Neuronal stem cell (in vitro differentiated cells): ENCODE results near the gene TRAPPC3L.

Experiments
- DNase-seq: peaks from one replicate; pipeline ENCODE4 v3.0.0-alpha.2; 2013; ENCODE audit warnings: low spot score
- H2AFZ ChIP-seq: one replicate; pipeline ENCODE4 v1.6.1; 2013; ENCODE audit warnings: mild to moderate bottlenecking, low read length, inconsistent platforms
- H2AK5ac ChIP-seq: 2 replicates; pipeline ENCODE4 v1.6.1; 2013; ENCODE audit warnings: low read depth, mild to moderate bottlenecking, inconsistent platforms, low read length, moderate library complexity, mixed read lengths
- H2BK120ac ChIP-seq: 2 replicates; pipeline ENCODE4 v1.6.1; 2013; ENCODE audit warnings: low read depth, mild to moderate bottlenecking, inconsistent platforms, low read length, moderate library complexity, mixed read lengths
- H2BK12ac ChIP-seq: one replicate; pipeline ENCODE4 v1.6.1; 2013; ENCODE audit warnings: low read length, inconsistent platforms
- H2BK15ac ChIP-seq: 2 replicates; pipeline ENCODE4 v1.6.1; 2013; ENCODE audit warnings: mild to moderate bottlenecking, low read length, inconsistent platforms, mixed read lengths
- H2BK5ac ChIP-seq: one replicate; pipeline ENCODE4 v1.6.1; 2013; ENCODE audit warnings: inconsistent platforms, mild to moderate bottlenecking, low read length, moderate library complexity
- H3K14ac ChIP-seq: one replicate; pipeline ENCODE4 v1.6.1; 2013; ENCODE audit warnings: low read length, inconsistent platforms
- H3K18ac ChIP-seq: 2 replicates; pipeline ENCODE4 v1.6.1; 2013; ENCODE audit warnings: low read length, inconsistent platforms
- H3K23ac ChIP-seq: 2 replicates; pipeline ENCODE4 v1.6.1; 2013; ENCODE audit warnings: low read depth, mild to moderate bottlenecking, mixed read lengths, low read length, inconsistent platforms; ENCODE audit not compliant: poor library complexity
- H3K27ac ChIP-seq: replicated peaks from 3 replicates; pipeline ENCODE4 v1.5.1; 2013; ENCODE audit warnings: low read length, inconsistent platforms
- H3K27me3 ChIP-seq, 3 experiments: 2 replicates each; pipeline ENCODE4 v1.6.1; 2013; ENCODE audit warnings: low read length in 3 of 3, mild to moderate bottlenecking in 2 of 3, inconsistent platforms in 1 of 3, low read depth in 1 of 3, mixed read lengths in 1 of 3, moderate library complexity in 1 of 3; ENCODE audit not compliant: control insufficient read depth in 3 of 3, insufficient read depth in 3 of 3
- H3K36me3 ChIP-seq, 2 donors: replicated peaks in 1 of 2; 2 replicates each; pipeline ENCODE4 v1.6.1; 2013; ENCODE audit warnings: low read length in 2 of 2; ENCODE audit not compliant: control insufficient read depth in 2 of 2, insufficient read depth in 2 of 2
- H3K4ac ChIP-seq: 2 replicates; pipeline ENCODE4 v1.6.1; 2013; ENCODE audit warnings: inconsistent platforms, mild to moderate bottlenecking, low read length, moderate library complexity
- H3K4me1 ChIP-seq, 2 donors: 1 replicate in 1 of 2; 2 replicates in 1 of 2; pipeline ENCODE4 v1.6.1; 2013; ENCODE audit warnings: low read length in 2 of 2, low read depth in 1 of 2; ENCODE audit not compliant: control insufficient read depth in 2 of 2, insufficient read depth in 1 of 2
- H3K4me2 ChIP-seq: one replicate; pipeline ENCODE4 v1.6.1; 2013; ENCODE audit warnings: mild to moderate bottlenecking, low read length, inconsistent platforms; ENCODE audit not compliant: insufficient read depth, poor library complexity, severe bottlenecking
- H3K4me3 ChIP-seq, 2 donors: 2 replicates each; pipeline ENCODE4 v1.5.1; 2013; ENCODE audit warnings: low read length in 2 of 2, mild to moderate bottlenecking in 2 of 2, inconsistent platforms in 1 of 2, moderate library complexity in 1 of 2
- H3K79me1 ChIP-seq: one replicate; pipeline ENCODE4 v1.6.1; 2013; ENCODE audit warnings: low read depth, mild to moderate bottlenecking, inconsistent platforms, low read length, moderate library complexity
- H3K9ac ChIP-seq: one replicate; pipeline ENCODE4 v1.6.1; 2013; ENCODE audit warnings: mild to moderate bottlenecking, low read depth, low read length, inconsistent platforms; ENCODE audit not compliant: poor library complexity
- H3K9me3 ChIP-seq, 2 donors: replicated peaks in 1 of 2; 2 replicates each; pipeline versions ENCODE3 to v1.6.1; 2013; ENCODE audit warnings: low read length in 2 of 2, mild to moderate bottlenecking in 2 of 2, inconsistent platforms in 1 of 2, low read depth in 1 of 2, mixed read lengths in 1 of 2, moderate library complexity in 1 of 2; ENCODE audit not compliant: control insufficient read depth in 2 of 2, insufficient read depth in 1 of 2
- H4K8ac ChIP-seq: one replicate; pipeline ENCODE4 v1.6.1; 2013; ENCODE audit warnings: low read depth, mild to moderate bottlenecking, inconsistent platforms, low read length, moderate library complexity
- H4K91ac ChIP-seq: one replicate; pipeline ENCODE4 v1.6.1; 2013; ENCODE audit warnings: low read length, low read depth, mild to moderate bottlenecking, inconsistent platforms; ENCODE audit not compliant: poor library complexity
- WGBS, 2 donors: extraction: QIAGEN DNeasy Blood & Tissue Kit; methylation state at CpG; one replicate each; pipeline ENCODE4 v1.1.7; 2013; ENCODE audit warnings: missing lambda C conversion rate in 2 of 2, mixed read lengths in 1 of 2; ENCODE audit not compliant: insufficient read length in 2 of 2, insufficient replicate concordance in 1 of 2; ENCODE audit errors: extremely low coverage in 2 of 2; 5-methylcytosine and 5-hydroxymethylcytosine counted together

TRAPPC3L gene

DNA sequence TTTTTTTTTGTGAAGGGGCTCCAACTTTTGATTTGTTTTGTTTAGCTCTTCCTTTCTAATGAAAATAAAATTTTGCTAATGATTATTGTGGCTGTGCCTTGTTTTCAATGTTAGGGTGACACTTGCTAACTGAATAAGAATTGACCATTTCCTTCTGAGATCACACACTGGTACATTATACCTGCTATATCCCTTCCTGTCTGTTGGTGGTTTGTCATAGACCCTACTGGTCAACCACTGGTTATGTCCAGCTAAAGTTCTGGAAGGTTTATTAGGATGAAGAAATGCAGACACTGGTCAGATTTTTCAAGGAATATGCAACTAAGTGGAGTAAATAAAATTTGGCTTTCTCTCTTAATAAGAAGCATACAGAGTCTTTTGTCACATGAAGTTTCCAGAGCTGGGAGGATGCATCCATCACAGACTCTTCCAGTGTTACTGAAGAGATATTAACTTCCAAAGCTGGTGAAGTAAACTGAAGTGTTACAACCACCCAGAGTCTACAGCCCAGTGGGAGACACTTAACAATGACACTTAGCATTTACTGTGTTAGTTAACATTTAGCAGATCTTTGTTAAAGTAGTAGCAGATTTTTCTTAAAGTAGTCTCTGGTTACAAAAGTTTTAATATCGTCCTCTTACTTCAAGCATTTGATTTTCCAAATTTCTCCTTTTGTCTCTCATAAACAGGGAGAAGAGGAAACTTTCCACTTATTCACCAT is 53.7 kb downstream of the TRAPPC3L start:
- WGBS, 2 donors: no CpG with 5 or more reads among the region's 1 CpG
- H3K27ac ChIP-seq: no peak overlapping the region
- H3K36me3 ChIP-seq: no peaks in the 10 kb centered on the region

DNA sequence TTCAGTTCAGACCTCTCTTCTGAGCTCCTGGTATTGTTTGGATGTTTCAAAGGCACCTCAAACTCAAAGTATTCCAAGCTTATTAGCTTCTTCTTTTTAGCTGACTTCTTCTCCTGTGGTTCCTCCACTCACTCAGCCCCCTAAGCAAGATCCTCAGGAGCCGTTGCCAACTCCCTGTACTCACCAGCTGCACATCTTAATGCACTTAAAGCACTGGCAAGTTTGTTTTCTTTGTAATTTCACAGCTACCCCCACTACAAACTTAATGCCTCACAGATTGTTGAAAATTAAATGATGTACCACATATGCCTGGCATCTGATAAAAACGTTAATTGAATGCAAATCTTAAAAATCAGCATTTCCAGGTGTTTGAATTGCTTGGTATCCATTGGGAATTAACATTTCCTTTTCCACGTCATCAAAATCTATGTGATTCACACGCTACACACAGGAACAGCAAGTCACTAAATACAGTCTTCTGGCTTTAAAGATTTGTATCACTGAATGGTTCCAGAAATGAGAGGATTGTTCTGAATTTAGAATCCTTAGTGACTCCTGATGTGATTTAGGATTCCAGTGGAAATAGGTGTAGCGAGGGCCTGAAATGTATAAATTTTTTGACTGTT is 59.8 kb downstream of the TRAPPC3L start:
- Histone ChIP-seq H3K4me1 (peaks cover 1 to 2% of the 10 kb centered on the region in 2 donors), H3K18ac (no peak overlapping the region), H2BK15ac (no peak overlapping the region), H3K36me3 (no peaks in the 10 kb centered on the region), H3K9me3 (no peaks in the 10 kb centered on the region), H3K9ac (no peak overlapping the region), H2BK5ac (no peak overlapping the region), H3K79me1 (no peaks in the 10 kb centered on the region), H2AFZ (no peak overlapping the region), H2BK12ac (no peak overlapping the region), H2BK120ac (no peak overlapping the region), H2AK5ac (no peak overlapping the region), H3K4me2 (no peak overlapping the region), H3K27ac (no peak overlapping the region), H4K91ac (no peak overlapping the region), H3K23ac (no peak overlapping the region), H3K14ac (no peak overlapping the region), H3K4me3 (no peak overlapping the region), H4K8ac (no peak overlapping the region), H3K4ac (no peak overlapping the region), H3K27me3 (no peaks in the 10 kb centered on the region)
- no peak for DNase-seq
- no CpG with 5 or more reads among the region's 5 CpGs for WGBS, 2 donors

More for the DNA sequence above, 53.7 kb downstream of the TRAPPC3L start:
- no peak for DNase-seq
- no peak overlapping the region for H2BK5ac ChIP-seq
- no peak overlapping the region for H3K4me2 ChIP-seq
- no peak overlapping the region for H3K18ac ChIP-seq
- no peak overlapping the region for H3K14ac ChIP-seq
- H4K91ac ChIP-seq: no peak overlapping the region
- H3K9me3 ChIP-seq: no peaks in the 10 kb centered on the region
- H3K23ac ChIP-seq: no peak overlapping the region
- H3K27me3 ChIP-seq: no peaks in the 10 kb centered on the region
- H3K4me1 ChIP-seq: peaks cover 0 to 15% of the 10 kb centered on the region in 2 donors
- H2BK12ac ChIP-seq: no peak overlapping the region
- no peak overlapping the region for H2BK120ac ChIP-seq
- H2AK5ac ChIP-seq: no peak overlapping the region
- H3K4me3 ChIP-seq: no peak overlapping the region
- H4K8ac ChIP-seq: no peak overlapping the region
- H3K79me1 ChIP-seq: no peaks in the 10 kb centered on the region
- no peak overlapping the region for H2BK15ac ChIP-seq
- H3K4ac ChIP-seq: no peak overlapping the region
- peak overlapping the region; percentile 72 for H2AFZ ChIP-seq
- H3K9ac ChIP-seq: no peak overlapping the region

DNA sequence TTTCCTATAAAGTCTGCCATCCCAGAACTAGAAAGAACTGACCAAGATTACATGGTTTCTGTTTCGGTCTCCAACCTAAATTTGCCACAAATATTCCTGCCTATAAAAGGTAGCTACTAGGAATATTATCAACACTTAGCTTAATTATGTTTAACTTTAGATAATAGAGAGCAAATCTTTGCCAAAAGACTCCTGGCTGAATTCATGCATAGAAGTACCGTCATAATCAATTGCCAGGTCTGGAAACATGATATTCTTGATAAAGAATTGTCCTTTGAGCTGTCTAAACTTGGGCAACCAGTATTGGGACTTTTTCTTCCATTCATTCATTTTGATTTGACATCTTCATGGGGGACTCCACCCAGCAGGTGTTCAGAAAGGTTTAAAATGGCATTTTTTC is 61.9 kb downstream of the TRAPPC3L start:
- Histone ChIP-seq H3K27ac (no peak overlapping the region), H4K91ac (no peak overlapping the region), H2BK15ac (no peak overlapping the region), H2AFZ (no peak overlapping the region), H2BK12ac (no peak overlapping the region), H4K8ac (no peak overlapping the region), H3K79me1 (no peaks in the 10 kb centered on the region), H3K9ac (no peak overlapping the region), H3K4ac (no peak overlapping the region), H3K4me2 (no peak overlapping the region), H3K23ac (no peak overlapping the region), H2BK5ac (no peak overlapping the region), H3K4me3 (no peak overlapping the region), H3K36me3 (no peaks in the 10 kb centered on the region), H3K18ac (no peak overlapping the region), H2BK120ac (no peak overlapping the region), H3K9me3 (no peaks in the 10 kb centered on the region), H3K27me3 (no peaks in the 10 kb centered on the region), H2AK5ac (no peak overlapping the region), H3K4me1 (peaks cover 1 to 2% of the 10 kb centered on the region in 2 donors), H3K14ac (no peak overlapping the region)
- DNase-seq: no peak
- WGBS, 2 donors: no CpG with 5 or more reads among the region's 2 CpGs

DNA sequence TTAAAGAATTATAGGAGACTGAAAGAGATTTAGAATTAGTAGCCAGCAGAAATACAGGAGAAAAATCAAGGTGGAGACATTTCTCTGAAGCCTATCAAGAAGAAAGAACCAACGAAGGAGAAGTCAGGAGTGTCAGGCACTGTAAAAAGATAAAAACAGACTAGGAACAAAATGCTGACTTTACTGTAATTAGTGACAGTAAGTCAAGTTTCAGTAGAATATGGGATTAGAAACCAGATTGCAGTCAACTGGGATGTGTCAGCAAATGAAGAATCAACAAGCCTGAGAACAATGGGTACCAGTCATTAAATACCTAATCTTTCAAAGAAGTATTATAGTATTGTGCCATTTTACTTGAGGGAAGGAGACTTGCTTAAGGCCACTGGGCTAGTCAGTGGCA is 62.7 kb downstream of the TRAPPC3L start:
- WGBS, 2 donors: no CpG with 5 or more reads among the region's 1 CpG
- Histone ChIP-seq H2BK15ac (no peak overlapping the region), H4K91ac (no peak overlapping the region), H3K9me3 (no peaks in the 10 kb centered on the region), H2AK5ac (no peak overlapping the region), H2BK12ac (no peak overlapping the region), H3K23ac (no peak overlapping the region), H3K79me1 (no peaks in the 10 kb centered on the region), H3K14ac (no peak overlapping the region), H3K27ac (no peak overlapping the region), H3K9ac (no peak overlapping the region), H3K4me2 (no peak overlapping the region), H3K4me1 (peaks cover 1 to 2% of the 10 kb centered on the region in 2 donors), H2BK120ac (no peak overlapping the region), H2BK5ac (no peak overlapping the region), H4K8ac (no peak overlapping the region), H3K4me3 (no peak overlapping the region), H2AFZ (no peak overlapping the region), H3K4ac (no peak overlapping the region), H3K36me3 (no peaks in the 10 kb centered on the region), H3K27me3 (no peaks in the 10 kb centered on the region), H3K18ac (no peak overlapping the region)
- DNase-seq: no peak
